Endodermal cell (in vitro differentiated cells): ENCODE data around the gene IQGAP2. TPM values are rescaled to one million over a fixed set of nuclear protein-coding genes. Genes with fewer than 3 reads are reported as not detected.

ENCODE experiments used
- DNase-seq: peaks from one replicate; pipeline ENCODE4 v3.0.0-alpha.2; 2017
- H3K27ac ChIP-seq: 2 replicates; pipeline ENCODE4 v1.5.1; 2013; ENCODE audit warnings: mild to moderate bottlenecking, low read depth, low read length, moderate library complexity
- H3K27me3 ChIP-seq: 2 replicates; pipeline ENCODE4 v1.6.1; 2013; ENCODE audit warnings: mild to moderate bottlenecking, low read length, moderate library complexity; ENCODE audit not compliant: insufficient read depth, control insufficient read depth, poor library complexity, severe bottlenecking
- H3K36me3 ChIP-seq: 2 replicates; pipeline ENCODE4 v1.7.0; 2013; ENCODE audit warnings: mild to moderate bottlenecking, low read length, moderate library complexity; ENCODE audit not compliant: control insufficient read depth, insufficient read depth
- H3K4me1 ChIP-seq: one replicate; pipeline ENCODE4 v1.7.0; 2013; ENCODE audit warnings: low read length; ENCODE audit not compliant: control insufficient read depth, insufficient read depth
- H3K4me3 ChIP-seq: 2 replicates; pipeline ENCODE4 v1.5.1; 2013; ENCODE audit warnings: mild to moderate bottlenecking, low read length, moderate library complexity
- H3K9ac ChIP-seq: 2 replicates; pipeline ENCODE4 v1.6.1; 2013; ENCODE audit warnings: mild to moderate bottlenecking, low read length, moderate library complexity; ENCODE audit not compliant: poor library complexity, severe bottlenecking; ENCODE audit errors: extremely low read depth
- H3K9me3 ChIP-seq: 2 replicates; pipeline ENCODE4 v1.6.1; 2013; ENCODE audit warnings: mild to moderate bottlenecking, low read length, moderate library complexity; ENCODE audit not compliant: control insufficient read depth
- H3K27ac Mint-ChIP-seq: 2 replicates; pipeline ENCODE4 v1.8.0; 2020; ENCODE audit warnings: mixed read lengths
- H3K27me3 Mint-ChIP-seq: 2 replicates; pipeline ENCODE4 v1.8.0; 2021; ENCODE audit warnings: mild to moderate bottlenecking, mixed read lengths; ENCODE audit not compliant: insufficient read depth
- H3K36me3 Mint-ChIP-seq: 2 replicates; pipeline ENCODE4 v1.8.0; 2020; ENCODE audit warnings: low read depth, mixed read lengths
- H3K4me1 Mint-ChIP-seq: 2 replicates; pipeline ENCODE4 v1.8.0; 2020; ENCODE audit warnings: mixed read lengths
- H3K4me3 Mint-ChIP-seq: 2 replicates; pipeline ENCODE4 v1.8.0; 2020; ENCODE audit warnings: mild to moderate bottlenecking, moderate library complexity, mixed read lengths
- H3K9me3 Mint-ChIP-seq: 2 replicates; pipeline ENCODE4 v1.8.0; 2020; ENCODE audit warnings: mild to moderate bottlenecking, mixed read lengths
- CTCF ChIP-seq: fragments of 200-600 bp; sonication (generic); conservative IDR thresholded peaks from 2 replicates; pipeline ENCODE4 v1.5.0; 2021; ENCODE audit warnings: antibody characterized with exemption, mild to moderate bottlenecking
- WGBS, 2 experiments: methylation state at CpG; one replicate each; pipeline versions ENCODE4 v1.1.5 to v1.1.7; 2013; ENCODE audit warnings: missing lambda C conversion rate in 2 of 2, mixed read lengths in 1 of 2; ENCODE audit not compliant: insufficient coverage in 1 of 2, insufficient read length in 1 of 2; 5-methylcytosine and 5-hydroxymethylcytosine counted together
- total RNA-seq, 2 donors: library from RNA; stranded (reverse); fragmentation: NEBNext Ultra II Directional in 1 of 2; extraction: Animal tissue kit (Norgen Biotek cat#: 25700) in 1 of 2; gene quantifications; 2 replicates in 1 of 2; 3 replicates in 1 of 2; pipeline ENCODE4 v1.2.1, GENCODE V29; 2021

Gene IQGAP2
- total RNA-seq, 2 donors from 2014 or later: 8.3 to 19.4 TPM

GRCh38 chr5:76617675-76618074 lies 214.6 kb downstream of the IQGAP2 start:
- Mint-ChIP-seq H3K36me3 (no peaks in the 10 kb centered on the region), H3K4me3 (no peak overlapping the region), H3K27me3 (no peaks in the 10 kb centered on the region), H3K27ac (no peak overlapping the region), H3K4me1 (peaks cover 7% of the 10 kb centered on the region), H3K9me3 (no peaks in the 10 kb centered on the region)
- no peak overlapping the region for H3K27ac ChIP-seq
- TF ChIP-seq CTCF: no peak
- H3K4me3 ChIP-seq: no peak overlapping the region
- no peaks in the 10 kb centered on the region for H3K36me3 ChIP-seq
- H3K4me1 ChIP-seq: no peaks in the 10 kb centered on the region
- no peak overlapping the region for H3K9ac ChIP-seq
- DNase-seq: no peak
- WGBS, 2 experiments: 96% methylated on average over 4 of the region's 4 CpGs; no CpG with 5 or more reads in 1 of the 2 experiments
- H3K27me3 ChIP-seq: no peaks in the 10 kb centered on the region
- H3K9me3 ChIP-seq: no peaks in the 10 kb centered on the region

DNA sequence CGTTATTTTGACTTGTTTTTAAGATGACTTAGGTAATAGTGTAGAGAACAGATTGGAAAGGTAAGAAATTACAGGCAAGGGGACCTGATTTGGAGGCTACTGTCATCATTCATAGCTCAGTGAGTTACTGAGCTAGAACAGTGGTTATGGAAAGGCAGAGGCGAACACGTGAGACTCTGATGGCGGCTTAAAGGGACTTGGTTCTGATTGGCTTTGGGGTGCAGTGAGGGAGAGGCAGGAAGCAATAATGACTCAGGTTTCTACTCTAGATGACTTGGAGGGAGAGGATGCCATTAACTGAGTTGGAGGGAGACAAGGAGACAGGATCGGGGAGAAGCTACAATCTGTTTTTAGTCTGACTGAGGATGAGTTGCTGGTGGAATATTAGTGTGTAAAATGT lies 217.1 kb downstream of the IQGAP2 start:
- Mint-ChIP-seq H3K27me3 (no peaks in the 10 kb centered on the region), H3K4me3 (no peak overlapping the region), H3K4me1 (peaks cover 13% of the 10 kb centered on the region), H3K36me3 (no peaks in the 10 kb centered on the region), H3K9me3 (no peaks in the 10 kb centered on the region), H3K27ac (no peak overlapping the region)
- TF ChIP-seq CTCF: no peak
- no peak for DNase-seq
- no peaks in the 10 kb centered on the region for H3K36me3 ChIP-seq
- WGBS, 2 experiments: 87 to 93% methylated on average over 5 of the region's 5 CpGs
- no peaks in the 10 kb centered on the region for H3K4me1 ChIP-seq
- no peak overlapping the region for H3K9ac ChIP-seq
- no peak overlapping the region for H3K27ac ChIP-seq
- no peaks in the 10 kb centered on the region for H3K27me3 ChIP-seq
- no peak overlapping the region for H3K4me3 ChIP-seq
- no peaks in the 10 kb centered on the region for H3K9me3 ChIP-seq

DNA sequence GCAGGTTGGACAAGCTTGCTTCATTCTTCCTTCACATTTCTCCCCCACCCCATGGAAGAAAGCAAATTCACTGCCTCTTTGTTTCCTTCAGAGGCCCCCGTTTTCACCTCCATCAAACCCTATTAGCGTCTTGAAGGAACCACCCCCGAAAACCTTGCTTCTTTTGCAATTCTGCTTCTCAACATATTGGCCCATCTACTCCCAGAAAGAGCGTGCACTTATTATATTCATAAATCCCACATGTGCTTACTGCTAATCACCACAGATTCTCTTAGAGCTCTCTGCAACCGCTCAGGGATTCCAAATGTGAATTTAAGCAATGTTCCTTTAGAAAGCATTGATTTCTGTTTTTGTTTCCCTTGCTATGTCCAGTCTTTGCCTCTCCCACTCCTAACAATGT lies 219.0 kb downstream of the IQGAP2 start:
- WGBS, 2 experiments: 87 to 96% methylated on average over 5 of the region's 5 CpGs
- no peaks in the 10 kb centered on the region for H3K9me3 Mint-ChIP-seq
- H3K4me3 ChIP-seq: no peak overlapping the region
- DNase-seq: no peak
- no peak overlapping the region for H3K27ac ChIP-seq
- peaks cover 13% of the 10 kb centered on the region for H3K4me1 Mint-ChIP-seq
- no peak overlapping the region for H3K4me3 Mint-ChIP-seq
- TF ChIP-seq CTCF: no peak
- H3K27me3 ChIP-seq: no peaks in the 10 kb centered on the region
- no peak overlapping the region for H3K27ac Mint-ChIP-seq
- H3K36me3 Mint-ChIP-seq: no peaks in the 10 kb centered on the region
- no peaks in the 10 kb centered on the region for H3K4me1 ChIP-seq
- no peaks in the 10 kb centered on the region for H3K27me3 Mint-ChIP-seq
- no peaks in the 10 kb centered on the region for H3K36me3 ChIP-seq
- no peaks in the 10 kb centered on the region for H3K9me3 ChIP-seq
- no peak overlapping the region for H3K9ac ChIP-seq
